GM12801 (cell line): Measurements from ENCODE around the gene TIMP2.

ENCODE experiments used
- CTCF ChIP-seq: IDR thresholded peaks from one replicate; pipeline ENCODE4 v1.5.1; 2011; ENCODE audit warnings: control low read depth; ENCODE audit not compliant: insufficient read length; ENCODE audit errors: extremely low read depth

The TIMP2 gene

GRCh38 chr17:78884876-78885667, 40.1 kb downstream of the TIMP2 start:
- no peak for TF ChIP-seq CTCF

GRCh38 chr17:78884148-78884825, 40.9 kb downstream of the TIMP2 start:
- no peak for TF ChIP-seq CTCF

GRCh38 chr17:78883533-78884131, 41.6 kb downstream of the TIMP2 start:
- TF ChIP-seq CTCF: no peak

GRCh38 chr17:78883089-78883532, 42.1 kb downstream of the TIMP2 start:
- TF ChIP-seq CTCF: no peak

- TF ChIP-seq CTCF: no peak
Measured at GRCh38 chr17:78882540-78883088, 42.6 kb downstream of the TIMP2 start.

GRCh38 chr17:78879635-78880186, 45.5 kb downstream of the TIMP2 start:
- no peak for TF ChIP-seq CTCF
